Stimulated activated CD4-positive, alpha-beta T cell treated with anti-CD3 and anti-CD28 coated beads, Interleukin-2, amount 100 ng/mL, for 24 hours (primary cell): Measurements from ENCODE around the gene ZMYND8.

Experiments
- DNase-seq, 2 donors: peaks; one replicate each; pipeline ENCODE4 v3.0.0-alpha.2; 2020

The ZMYND8 gene

GRCh38 chr20:47330933-47331708, 25.4 kb downstream of the ZMYND8 start:
- no peak for DNase-seq

GRCh38 chr20:47330071-47330470, 26.4 kb downstream of the ZMYND8 start:
- no peak for DNase-seq

GRCh38 chr20:47328129-47328528, 28.4 kb downstream of the ZMYND8 start:
- DNase-seq: no peak

GRCh38 chr20:47327711-47328110, 28.8 kb downstream of the ZMYND8 start:
- DNase-seq: no peak

- no peak for DNase-seq
These were observed 29.7 kb downstream of the ZMYND8 start for GRCh38 chr20:47326658-47327268.

- DNase-seq: no peak
These were observed 31.3 kb downstream of the ZMYND8 start for GRCh38 chr20:47325242-47325641.

- DNase-seq: no peak
These were observed 35.3 kb downstream of the ZMYND8 start for GRCh38 chr20:47320990-47321805.

GRCh38 chr20:47319517-47320252, 36.8 kb downstream of the ZMYND8 start:
- no peak for DNase-seq

- no peak for DNase-seq
These were observed 37.6 kb downstream of the ZMYND8 start for GRCh38 chr20:47318586-47319516.

- no peak for DNase-seq
These were observed 38.4 kb downstream of the ZMYND8 start for GRCh38 chr20:47318027-47318585.

GRCh38 chr20:47317127-47317895, 39.2 kb downstream of the ZMYND8 start:
- DNase-seq: peak; percentile 67

- DNase-seq: no peak
These were observed 39.7 kb downstream of the ZMYND8 start for GRCh38 chr20:47316776-47317126.

GRCh38 chr20:47315339-47316056, 41.0 kb downstream of the ZMYND8 start:
- DNase-seq: no peak

- no peak for DNase-seq
These were observed 41.7 kb downstream of the ZMYND8 start for GRCh38 chr20:47314647-47315338.

GRCh38 chr20:47311967-47312681, 44.4 kb downstream of the ZMYND8 start:
- no peak for DNase-seq

GRCh38 chr20:47311211-47311610, 45.3 kb downstream of the ZMYND8 start:
- no peak for DNase-seq

GRCh38 chr20:47310729-47311128, 45.8 kb downstream of the ZMYND8 start:
- no peak for DNase-seq

- DNase-seq: no peak
These were observed 46.6 kb downstream of the ZMYND8 start for GRCh38 chr20:47309806-47310426.
